ENCODE results near the gene PDE10A. TPM values are rescaled to one million over a fixed set of nuclear protein-coding genes. Genes with fewer than 3 reads are reported as not detected.

Gene PDE10A
- total RNA-seq, 1 experiment from 2014 or later: not detected

- no peak within 1 kb of the TSS for H3K4me3 ChIP-seq (ENCODE audit: low read length)
- DNase-seq: no peak
- no peaks in the 10 kb centered on the region for H3K27me3 ChIP-seq (ENCODE audit: low read length)
- H3K9ac ChIP-seq (ENCODE audit: low read length): no peak within 1 kb of the TSS
- H3K79me2 ChIP-seq (ENCODE audit: low read length): no peaks in the 10 kb centered on the region
- no peak within 1 kb of the TSS for H3K27ac ChIP-seq (ENCODE audit: low read length)
- H3K4me1 ChIP-seq (ENCODE audit: low read length): no peaks in the 10 kb centered on the region
- no peaks in the 10 kb centered on the region for H3K9me3 ChIP-seq (ENCODE audit: low read length)
- H4K20me1 ChIP-seq (ENCODE audit: insufficient read depth, low read depth, low read length): no peaks in the 10 kb centered on the region
- no peaks in the 10 kb centered on the region for H3K36me3 ChIP-seq (ENCODE audit: insufficient read depth, low read length)
- H3K4me2 ChIP-seq (ENCODE audit: low read depth, low read length, poor library complexity, severe bottlenecking): no peak within 1 kb of the TSS
- no peaks in the 10 kb centered on the region for H3K9me2 ChIP-seq (replicated peaks; ENCODE audit: insufficient read depth, low read length)
- H2AFZ ChIP-seq (ENCODE audit: low read length): no peak within 1 kb of the TSS
Observed at GRCh38 chr6:165308926-165309731, 353.9 kb downstream of the PDE10A start, which contains the start of gene C6orf118. TSS of gene C6orf118 (minus strand) at chr6:165309605. CDS start at chr6:165309586, 19 bp downstream.

DNA sequence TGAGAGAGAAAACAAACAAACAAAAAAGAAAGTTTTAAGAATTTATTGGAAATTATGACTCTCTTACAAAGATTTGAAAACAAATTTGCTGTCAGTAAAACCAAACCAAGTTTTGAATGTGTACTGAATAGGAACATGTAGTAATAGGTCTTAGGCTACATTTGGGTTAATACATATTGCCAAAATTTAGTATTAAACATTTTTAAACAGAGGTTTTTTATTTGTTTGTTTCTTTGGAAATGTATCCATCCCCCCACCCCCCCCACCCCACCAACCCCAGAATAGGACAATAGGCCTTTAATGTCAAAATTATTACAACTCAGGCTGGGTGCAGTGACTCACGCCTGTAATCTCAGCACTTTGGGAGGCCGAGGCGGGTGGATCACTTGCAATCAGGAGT is 356.1 kb downstream of the PDE10A start:
- no peak for DNase-seq
- Histone ChIP-seq H3K4me1 (ENCODE audit: low read length) (no peaks in the 10 kb centered on the region), H3K27ac (ENCODE audit: low read length) (no peak overlapping the region), H3K9ac (ENCODE audit: low read length) (no peak overlapping the region), H3K36me3 (ENCODE audit: insufficient read depth, low read length) (no peaks in the 10 kb centered on the region), H3K27me3 (ENCODE audit: low read length) (no peaks in the 10 kb centered on the region), H3K4me2 (ENCODE audit: low read depth, low read length, poor library complexity, severe bottlenecking) (no peak overlapping the region), H3K79me2 (ENCODE audit: low read length) (no peaks in the 10 kb centered on the region), H3K9me2 (replicated peaks; ENCODE audit: insufficient read depth, low read length) (no peaks in the 10 kb centered on the region), H4K20me1 (ENCODE audit: insufficient read depth, low read depth, low read length) (no peaks in the 10 kb centered on the region), H3K4me3 (ENCODE audit: low read length) (no peak overlapping the region), H3K9me3 (ENCODE audit: low read length) (no peaks in the 10 kb centered on the region), H2AFZ (ENCODE audit: low read length) (no peak overlapping the region)

- no peak for DNase-seq
- H3K79me2 ChIP-seq (ENCODE audit: low read length): no peaks in the 10 kb centered on the region
- H3K27me3 ChIP-seq (ENCODE audit: low read length): no peaks in the 10 kb centered on the region
- H3K27ac ChIP-seq (ENCODE audit: low read length): no peak overlapping the region
- no peak overlapping the region for H3K4me2 ChIP-seq (ENCODE audit: low read depth, low read length, poor library complexity, severe bottlenecking)
- no peaks in the 10 kb centered on the region for H3K4me1 ChIP-seq (ENCODE audit: low read length)
- H3K9ac ChIP-seq (ENCODE audit: low read length): no peak overlapping the region
- no peaks in the 10 kb centered on the region for H3K36me3 ChIP-seq (ENCODE audit: insufficient read depth, low read length)
- H2AFZ ChIP-seq (ENCODE audit: low read length): no peak overlapping the region
- H3K9me3 ChIP-seq (ENCODE audit: low read length): no peaks in the 10 kb centered on the region
- no peak overlapping the region for H3K4me3 ChIP-seq (ENCODE audit: low read length)
- H4K20me1 ChIP-seq (ENCODE audit: insufficient read depth, low read depth, low read length): no peaks in the 10 kb centered on the region
- no peaks in the 10 kb centered on the region for H3K9me2 ChIP-seq (replicated peaks; ENCODE audit: insufficient read depth, low read length)
Observed at GRCh38 chr6:165301372-165302246, 361.4 kb downstream of the PDE10A start.

- Histone ChIP-seq H2AFZ (ENCODE audit: low read length) (no peak overlapping the region), H3K79me2 (ENCODE audit: low read length) (no peaks in the 10 kb centered on the region), H4K20me1 (ENCODE audit: insufficient read depth, low read depth, low read length) (no peaks in the 10 kb centered on the region), H3K36me3 (ENCODE audit: insufficient read depth, low read length) (no peaks in the 10 kb centered on the region), H3K9me3 (ENCODE audit: low read length) (no peaks in the 10 kb centered on the region), H3K9me2 (replicated peaks; ENCODE audit: insufficient read depth, low read length) (no peaks in the 10 kb centered on the region), H3K4me1 (ENCODE audit: low read length) (no peaks in the 10 kb centered on the region), H3K4me2 (ENCODE audit: low read depth, low read length, poor library complexity, severe bottlenecking) (no peak overlapping the region), H3K27me3 (ENCODE audit: low read length) (no peaks in the 10 kb centered on the region), H3K4me3 (ENCODE audit: low read length) (no peak overlapping the region), H3K9ac (ENCODE audit: low read length) (no peak overlapping the region), H3K27ac (ENCODE audit: low read length) (no peak overlapping the region)
- no peak for DNase-seq
Observed at GRCh38 chr6:165300422-165300936, 362.6 kb downstream of the PDE10A start.

DNA sequence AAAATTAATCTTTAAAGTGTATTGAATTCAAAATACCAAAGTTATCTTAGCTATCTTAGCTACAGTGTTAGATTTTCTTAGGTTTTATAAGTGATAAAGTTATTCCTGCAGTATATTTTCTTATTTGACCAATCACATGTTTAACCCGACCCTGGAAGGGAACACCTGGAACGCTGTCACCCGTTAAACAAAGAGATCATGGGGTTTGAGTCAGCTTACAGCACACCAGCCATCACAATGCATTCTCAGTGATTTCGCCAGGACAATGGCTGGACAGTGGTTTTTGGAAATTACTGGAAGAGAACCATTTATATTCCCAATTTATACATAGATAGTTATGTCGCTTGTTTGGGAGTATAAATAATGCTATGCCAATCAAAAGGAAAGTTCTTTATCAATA is 364.2 kb downstream of the PDE10A start:
- Histone ChIP-seq H3K9ac (ENCODE audit: low read length) (no peak overlapping the region), H2AFZ (ENCODE audit: low read length) (no peak overlapping the region), H3K4me1 (ENCODE audit: low read length) (no peaks in the 10 kb centered on the region), H4K20me1 (ENCODE audit: insufficient read depth, low read depth, low read length) (no peaks in the 10 kb centered on the region), H3K36me3 (ENCODE audit: insufficient read depth, low read length) (no peaks in the 10 kb centered on the region), H3K4me2 (ENCODE audit: low read depth, low read length, poor library complexity, severe bottlenecking) (no peak overlapping the region), H3K79me2 (ENCODE audit: low read length) (no peaks in the 10 kb centered on the region), H3K9me3 (ENCODE audit: low read length) (no peaks in the 10 kb centered on the region), H3K4me3 (ENCODE audit: low read length) (no peak overlapping the region), H3K27ac (ENCODE audit: low read length) (no peak overlapping the region), H3K27me3 (ENCODE audit: low read length) (no peaks in the 10 kb centered on the region), H3K9me2 (replicated peaks; ENCODE audit: insufficient read depth, low read length) (no peaks in the 10 kb centered on the region)
- DNase-seq: no peak

DNA sequence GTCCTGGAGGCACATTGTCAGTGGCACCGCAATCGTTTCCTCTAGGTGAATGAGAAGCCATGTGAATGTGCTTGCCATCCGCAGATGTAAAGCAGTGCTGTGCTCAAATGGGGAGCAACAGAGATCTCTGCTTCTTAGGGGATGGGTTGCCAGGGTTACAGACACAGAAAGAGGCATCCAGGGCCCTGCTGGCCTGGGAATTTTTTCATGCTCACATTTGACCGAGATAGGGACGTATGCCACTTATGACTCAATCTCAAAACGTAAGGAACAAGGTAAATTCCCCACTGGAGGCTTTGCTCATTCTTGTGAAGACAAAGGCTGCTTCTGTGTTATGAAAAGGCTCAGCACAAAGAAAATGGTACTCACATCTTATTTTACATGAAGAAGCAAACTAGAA is 364.6 kb downstream of the PDE10A start:
- Histone ChIP-seq H3K4me1 (ENCODE audit: low read length) (no peaks in the 10 kb centered on the region), H3K9me3 (ENCODE audit: low read length) (no peaks in the 10 kb centered on the region), H3K79me2 (ENCODE audit: low read length) (no peaks in the 10 kb centered on the region), H2AFZ (ENCODE audit: low read length) (no peak overlapping the region), H4K20me1 (ENCODE audit: insufficient read depth, low read depth, low read length) (no peaks in the 10 kb centered on the region), H3K36me3 (ENCODE audit: insufficient read depth, low read length) (no peaks in the 10 kb centered on the region), H3K27ac (ENCODE audit: low read length) (no peak overlapping the region), H3K4me3 (ENCODE audit: low read length) (no peak overlapping the region), H3K27me3 (ENCODE audit: low read length) (no peaks in the 10 kb centered on the region), H3K4me2 (ENCODE audit: low read depth, low read length, poor library complexity, severe bottlenecking) (no peak overlapping the region), H3K9ac (ENCODE audit: low read length) (no peak overlapping the region), H3K9me2 (replicated peaks; ENCODE audit: insufficient read depth, low read length) (no peaks in the 10 kb centered on the region)
- DNase-seq: no peak

GRCh38 chr6:165292657-165293056 is 370.4 kb downstream of the PDE10A start:
- H3K36me3 ChIP-seq (ENCODE audit: insufficient read depth, low read length): no peaks in the 10 kb centered on the region
- H3K4me2 ChIP-seq (ENCODE audit: low read depth, low read length, poor library complexity, severe bottlenecking): no peak overlapping the region
- no peaks in the 10 kb centered on the region for H4K20me1 ChIP-seq (ENCODE audit: insufficient read depth, low read depth, low read length)
- H3K9me2 ChIP-seq (replicated peaks; ENCODE audit: insufficient read depth, low read length): no peaks in the 10 kb centered on the region
- H3K27me3 ChIP-seq (ENCODE audit: low read length): no peaks in the 10 kb centered on the region
- H3K27ac ChIP-seq (ENCODE audit: low read length): no peak overlapping the region
- H3K79me2 ChIP-seq (ENCODE audit: low read length): no peaks in the 10 kb centered on the region
- no peak overlapping the region for H2AFZ ChIP-seq (ENCODE audit: low read length)
- no peak for DNase-seq
- H3K4me1 ChIP-seq (ENCODE audit: low read length): no peaks in the 10 kb centered on the region
- no peaks in the 10 kb centered on the region for H3K9me3 ChIP-seq (ENCODE audit: low read length)
- no peak overlapping the region for H3K4me3 ChIP-seq (ENCODE audit: low read length)
- no peak overlapping the region for H3K9ac ChIP-seq (ENCODE audit: low read length)
